Spleen (tissue), 11 donors: Measurements from ENCODE around the gene CERKL. TPM values are rescaled to one million over a fixed set of nuclear protein-coding genes. Genes with fewer than 3 reads are reported as not detected.
A peak's percentile ranks its signal among the peaks of the same experiment; 100 is the strongest.

Experiments
- DNase-seq: peaks from one replicate; pipeline ENCODE4 v3.0.0-alpha.2; 2020
- H3K27ac ChIP-seq, 8 donors: fragments of 200-600 bp; sonication (generic) in 7 of 8; 1 replicate in 4 of 8; 2 replicates in 4 of 8; pipeline versions ENCODE4 v1.5.0 to v1.8.0; 2016 to 2021; ENCODE audit warnings: inconsistent platforms in 4 of 8, mild to moderate bottlenecking in 4 of 8, moderate library complexity in 1 of 8
- H3K27me3 ChIP-seq, 7 donors: fragments of 200-600 bp; sonication (generic) in 6 of 7; replicated peaks in 1 of 7; 1 replicate in 4 of 7; 2 replicates in 3 of 7; pipeline versions ENCODE4 v1.5.0 to v1.8.0; 2016 to 2021; ENCODE audit warnings: inconsistent platforms in 3 of 7, mild to moderate bottlenecking in 1 of 7
- H3K36me3 ChIP-seq, 6 donors: fragments of 200-600 bp; sonication (generic) in 5 of 6; 1 replicate in 4 of 6; 2 replicates in 2 of 6; pipeline versions ENCODE4 v1.5.0 to v1.8.0; 2016 to 2021; ENCODE audit warnings: inconsistent platforms in 2 of 6
- H3K4me1 ChIP-seq, 6 donors: fragments of 200-600 bp; sonication (generic) in 5 of 6; 1 replicate in 3 of 6; 2 replicates in 3 of 6; pipeline versions ENCODE4 v1.5.0 to v1.8.0; 2016 to 2021; ENCODE audit warnings: inconsistent platforms in 3 of 6
- H3K4me3 ChIP-seq, 8 donors: fragments of 200-600 bp; sonication (generic) in 7 of 8; 1 replicate in 4 of 8; 2 replicates in 4 of 8; pipeline versions ENCODE4 v1.5.0 to v1.8.0; 2016 to 2021; ENCODE audit warnings: inconsistent platforms in 4 of 8, mild to moderate bottlenecking in 4 of 8, moderate library complexity in 2 of 8
- H3K9me3 ChIP-seq, 8 donors: fragments of 200-600 bp; sonication (generic) in 7 of 8; 1 replicate in 4 of 8; 2 replicates in 4 of 8; pipeline versions ENCODE4 v1.5.0 to v1.8.0; 2016 to 2021; ENCODE audit warnings: inconsistent platforms in 4 of 8
- POLR2A ChIP-seq, 3 donors: fragments of 450-650 bp; IDR thresholded peaks; one replicate each; pipeline ENCODE4 v1.5.1; 2017; ENCODE audit warnings: antibody characterized with exemption in 3 of 3, mild to moderate bottlenecking in 1 of 3
- POLR2AphosphoS5 ChIP-seq, 3 donors: sonication (generic); formaldehyde crosslinking; IDR thresholded peaks; one replicate each; pipeline ENCODE4 v1.5.1; 2017; ENCODE audit warnings: antibody characterized with exemption in 3 of 3
- WGBS, 5 donors: extraction: QIAGEN DNeasy Blood & Tissue Kit in 3 of 5; methylation state at CpG; one replicate each; pipeline versions ENCODE4 v1.1.5 to v1.1.7; 2013 to 2018; 5-methylcytosine and 5-hydroxymethylcytosine counted together
- intact Hi-C: fragments of 100-400 bp; cut with DNase I; formaldehyde crosslinking; loops from one replicate; pipeline ENCODE4 v1.15.0; 2023; ENCODE audit warnings: low total_unique reads
- polyA plus RNA-seq, 3 donors: library from polyadenylated mRNA; stranded (reverse); fragments of 200-250 nt; gene quantifications; one replicate each; pipeline ENCODE4 v1.2.1, GENCODE V29; 2013
- total RNA-seq, 7 donors: library from RNA; depleted of rRNA in 3 of 7; stranded (reverse); fragments of >200 nt in 3 of 7; fragmentation: NEBNext Ultra II Directional in 4 of 7; extraction: Animal tissue kit (Norgen Biotek cat#: 25700) in 4 of 7; gene quantifications; one replicate each; pipeline versions ENCODE4 v1.1.0 to v1.2.1, GENCODE V29; 2016 to 2021
- TF ChIP-seq, protein P1 (sequence below), 11 experiments: fragments of 200-600 bp in 7 of 11; fragments of 450-650 bp in 4 of 11; sonication (generic) in 4 of 11; IDR thresholded peaks in 8 of 11; conservative IDR thresholded peaks in 3 of 11; 1 replicate in 7 of 11; 2 replicates in 4 of 11; pipeline versions ENCODE4 v1.4.0 to v1.8.0; 2016 to 2021; ENCODE audit warnings: antibody characterized with exemption in 11 of 11, inconsistent platforms in 4 of 11, mild to moderate bottlenecking in 1 of 11
- donor health status: healthy with polysubstance abuse.
- donor health status: DM: no; HTN: no; CAD: no; lungs with moderate emphysema.
- donor health status: DM: no; HTN: no; CAD: no.
- donor health status: Bipolar disorder and iron deficiency.
- donor health status: healthy.
- donor health status: DM: no; HTN: no; CAD: no.
- donor health status: DM: yes; HTN: yes; CAD: no.

CERKL gene
- total and polyA plus RNA-seq, 10 donors, result 0.27 to 2.3 (median 0.85) TPM

GRCh38 chr2:181523756-181524155 lies 133.1 kb downstream of the CERKL start:
- 90 to 95% (median 95%) methylated on average over 5 of the region's 5 CpGs for WGBS, 5 donors
- H3K27ac ChIP-seq, result no peak overlapping the region
- no peaks in the 10 kb centered on the region for H3K27me3 ChIP-seq
- no peak overlapping the region for H3K4me3 ChIP-seq
- H3K36me3 ChIP-seq, result peaks cover 4 to 97% (median 80%) of the 10 kb centered on the region in 6 donors
- DNase-seq, result no peak
- H3K9me3 ChIP-seq, result no peaks in the 10 kb centered on the region
- TF ChIP-seq, protein P1, sequence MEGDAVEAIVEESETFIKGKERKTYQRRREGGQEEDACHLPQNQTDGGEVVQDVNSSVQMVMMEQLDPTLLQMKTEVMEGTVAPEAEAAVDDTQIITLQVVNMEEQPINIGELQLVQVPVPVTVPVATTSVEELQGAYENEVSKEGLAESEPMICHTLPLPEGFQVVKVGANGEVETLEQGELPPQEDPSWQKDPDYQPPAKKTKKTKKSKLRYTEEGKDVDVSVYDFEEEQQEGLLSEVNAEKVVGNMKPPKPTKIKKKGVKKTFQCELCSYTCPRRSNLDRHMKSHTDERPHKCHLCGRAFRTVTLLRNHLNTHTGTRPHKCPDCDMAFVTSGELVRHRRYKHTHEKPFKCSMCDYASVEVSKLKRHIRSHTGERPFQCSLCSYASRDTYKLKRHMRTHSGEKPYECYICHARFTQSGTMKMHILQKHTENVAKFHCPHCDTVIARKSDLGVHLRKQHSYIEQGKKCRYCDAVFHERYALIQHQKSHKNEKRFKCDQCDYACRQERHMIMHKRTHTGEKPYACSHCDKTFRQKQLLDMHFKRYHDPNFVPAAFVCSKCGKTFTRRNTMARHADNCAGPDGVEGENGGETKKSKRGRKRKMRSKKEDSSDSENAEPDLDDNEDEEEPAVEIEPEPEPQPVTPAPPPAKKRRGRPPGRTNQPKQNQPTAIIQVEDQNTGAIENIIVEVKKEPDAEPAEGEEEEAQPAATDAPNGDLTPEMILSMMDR (IDR thresholded peaks at IDR 0.05 in 8 of 11, conservative IDR thresholded peaks at IDR 0.05 in 3 of 11), result no peak
- no peak for TF ChIP-seq POLR2AphosphoS5 (IDR thresholded peaks at IDR 0.05)
- intact Hi-C loops, result no loop called here
- H3K4me1 ChIP-seq, result no peaks in the 10 kb centered on the region

GRCh38 chr2:181520253-181520652 lies 136.7 kb downstream of the CERKL start:
- WGBS, 5 donors, result 95 to 100% (median 97%) methylated on average over 1 of the region's 1 CpG
- Histone ChIP-seq H3K4me1 (peaks cover 0 to 15% (median 0%) of the 10 kb centered on the region in 6 donors), H3K9me3 (no peaks in the 10 kb centered on the region), H3K27me3 (no peaks in the 10 kb centered on the region), H3K4me3 (no peak overlapping the region), H3K36me3 (peaks cover 2 to 91% (median 55%) of the 10 kb centered on the region in 6 donors), H3K27ac (no peak overlapping the region)
- no peak for TF ChIP-seq POLR2AphosphoS5 (IDR thresholded peaks at IDR 0.05)
- no peak for TF ChIP-seq POLR2A (IDR thresholded peaks at IDR 0.05)
- TF ChIP-seq, protein P1 (IDR thresholded peaks at IDR 0.05 in 8 of 11, conservative IDR thresholded peaks at IDR 0.05 in 3 of 11), result no peak
- DNase-seq, result no peak
- intact Hi-C loops, result no loop called here

DNA sequence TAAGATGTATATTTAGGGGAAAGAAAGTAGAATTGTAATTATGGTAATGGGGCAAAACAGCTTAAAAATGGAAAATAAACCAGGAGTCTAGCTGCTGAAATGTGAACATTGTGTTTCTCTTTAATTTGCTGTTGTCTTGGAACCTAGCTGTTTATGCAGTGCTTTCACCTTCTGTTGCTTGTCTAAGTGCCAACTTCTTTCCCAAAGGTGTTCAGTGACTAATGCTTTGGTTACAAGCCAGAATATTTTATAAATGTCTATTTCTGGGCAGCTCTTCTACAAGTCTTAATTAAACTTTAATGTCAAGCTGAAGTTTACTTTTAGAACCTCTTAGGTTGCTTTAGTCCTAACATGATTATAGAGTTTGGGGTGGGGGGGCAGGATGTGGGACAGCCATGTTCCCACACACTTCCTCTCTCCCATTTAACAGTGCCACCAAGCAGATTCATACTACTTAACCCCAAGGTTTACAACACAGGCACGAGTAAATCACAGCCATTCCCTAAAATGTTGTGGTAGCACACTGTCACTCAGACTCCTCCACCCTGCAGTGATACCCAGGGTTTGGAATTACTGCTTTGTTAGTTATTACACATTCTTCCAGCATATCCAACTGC lies 139.1 kb downstream of the CERKL start:
- no peak for DNase-seq
- Histone ChIP-seq H3K4me1 (peaks cover 0 to 15% (median 0%) of the 10 kb centered on the region in 6 donors), H3K9me3 (no peaks in the 10 kb centered on the region), H3K27me3 (no peaks in the 10 kb centered on the region), H3K27ac (peak overlapping the region in 1 of 8 donors; percentile 47), H3K4me3 (no peak overlapping the region), H3K36me3 (peaks cover 0 to 91% (median 48%) of the 10 kb centered on the region in 6 donors)
- TF ChIP-seq POLR2A (IDR thresholded peaks at IDR 0.05), result no peak
- TF ChIP-seq, protein P1 (IDR thresholded peaks at IDR 0.05 in 8 of 11, conservative IDR thresholded peaks at IDR 0.05 in 3 of 11), result no peak
- no peak for TF ChIP-seq POLR2AphosphoS5 (IDR thresholded peaks at IDR 0.05)
- intact Hi-C loops, result no loop called here
- 10 to 42% (median 20%) methylated on average over 1 of the region's 1 CpG for WGBS, 5 donors

DNA sequence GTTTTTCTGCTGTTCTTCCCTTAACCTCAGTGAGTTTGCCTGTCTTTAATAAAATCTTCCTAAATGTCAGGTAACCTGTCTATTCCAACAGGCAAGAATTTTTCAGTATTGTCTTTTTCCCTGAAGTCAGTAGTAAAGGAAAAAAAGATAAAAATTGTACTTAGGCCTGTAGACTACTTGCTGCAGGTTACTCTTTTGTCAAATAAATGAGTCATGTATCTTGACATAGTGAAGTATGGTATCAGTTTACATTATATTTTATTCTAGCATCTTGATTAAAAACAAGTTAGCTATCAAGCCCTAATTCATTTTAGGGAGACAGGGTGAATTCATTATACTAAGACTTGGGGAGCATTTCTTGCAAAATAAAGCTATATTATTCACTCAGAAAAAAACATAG lies 139.9 kb downstream of the CERKL start:
- intact Hi-C loops, result no loop called here
- H3K27ac ChIP-seq, result no peak overlapping the region
- peaks cover 0 to 15% (median 0%) of the 10 kb centered on the region in 6 donors for H3K4me1 ChIP-seq
- H3K27me3 ChIP-seq, result no peaks in the 10 kb centered on the region
- DNase-seq, result no peak
- no peak for TF ChIP-seq POLR2A (IDR thresholded peaks at IDR 0.05)
- TF ChIP-seq, protein P1 (IDR thresholded peaks at IDR 0.05 in 8 of 11, conservative IDR thresholded peaks at IDR 0.05 in 3 of 11), result no peak
- no peak for TF ChIP-seq POLR2AphosphoS5 (IDR thresholded peaks at IDR 0.05)
- no peaks in the 10 kb centered on the region for H3K9me3 ChIP-seq
- H3K4me3 ChIP-seq, result no peak overlapping the region
- H3K36me3 ChIP-seq, result peaks cover 0 to 91% (median 48%) of the 10 kb centered on the region in 6 donors
